B cell (primary cell): Measurements from ENCODE around the gene DENND5B.

Experiments
- EZH2 ChIP-seq: IDR thresholded peaks from 2 replicates; pipeline ENCODE4 v1.6.1; 2012; ENCODE audit warnings: borderline replicate concordance, low read depth, mild to moderate bottlenecking, moderate library complexity, low read length; ENCODE audit not compliant: insufficient read depth, poor library complexity, severe bottlenecking
- TF ChIP-seq, protein P1 (sequence below): fragments of 200-600 bp; IDR thresholded peaks from one replicate; pipeline ENCODE4 v1.8.0; 2022; ENCODE audit warnings: antibody characterized with exemption, mild to moderate bottlenecking

DNA sequence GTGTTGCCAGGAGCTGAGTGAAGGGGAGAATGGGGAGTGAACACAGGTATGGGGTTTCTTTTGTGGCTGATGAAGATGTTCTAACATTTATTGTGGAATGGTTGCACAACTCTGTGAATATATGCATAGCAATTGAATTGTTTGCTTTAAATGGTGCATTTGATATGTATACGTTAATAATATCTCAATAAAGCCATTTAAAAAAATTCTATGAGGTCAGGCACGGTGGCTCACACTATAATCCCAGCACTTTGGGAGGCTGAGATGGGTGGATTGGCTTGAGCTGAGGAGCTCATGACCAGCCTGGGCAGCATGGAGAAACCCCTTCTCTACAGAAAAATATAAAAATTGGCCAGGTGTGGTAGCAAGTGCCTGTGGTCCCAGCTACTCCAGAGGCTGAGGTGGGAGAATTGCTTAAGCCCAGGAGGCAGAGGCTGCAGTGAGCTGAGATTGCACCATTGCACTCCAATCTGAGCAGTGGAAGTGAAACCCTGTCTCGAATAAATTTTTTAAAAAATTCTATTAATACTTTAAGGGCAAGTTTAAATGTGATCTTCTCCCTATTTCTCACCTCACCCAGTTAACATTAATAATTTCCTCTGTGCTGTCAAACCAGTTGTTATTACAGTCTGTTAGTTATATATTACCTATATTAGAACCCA, 65.3 kb downstream of the DENND5B start:
- TF ChIP-seq, protein P1, sequence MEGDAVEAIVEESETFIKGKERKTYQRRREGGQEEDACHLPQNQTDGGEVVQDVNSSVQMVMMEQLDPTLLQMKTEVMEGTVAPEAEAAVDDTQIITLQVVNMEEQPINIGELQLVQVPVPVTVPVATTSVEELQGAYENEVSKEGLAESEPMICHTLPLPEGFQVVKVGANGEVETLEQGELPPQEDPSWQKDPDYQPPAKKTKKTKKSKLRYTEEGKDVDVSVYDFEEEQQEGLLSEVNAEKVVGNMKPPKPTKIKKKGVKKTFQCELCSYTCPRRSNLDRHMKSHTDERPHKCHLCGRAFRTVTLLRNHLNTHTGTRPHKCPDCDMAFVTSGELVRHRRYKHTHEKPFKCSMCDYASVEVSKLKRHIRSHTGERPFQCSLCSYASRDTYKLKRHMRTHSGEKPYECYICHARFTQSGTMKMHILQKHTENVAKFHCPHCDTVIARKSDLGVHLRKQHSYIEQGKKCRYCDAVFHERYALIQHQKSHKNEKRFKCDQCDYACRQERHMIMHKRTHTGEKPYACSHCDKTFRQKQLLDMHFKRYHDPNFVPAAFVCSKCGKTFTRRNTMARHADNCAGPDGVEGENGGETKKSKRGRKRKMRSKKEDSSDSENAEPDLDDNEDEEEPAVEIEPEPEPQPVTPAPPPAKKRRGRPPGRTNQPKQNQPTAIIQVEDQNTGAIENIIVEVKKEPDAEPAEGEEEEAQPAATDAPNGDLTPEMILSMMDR = no peak
- no peak for TF ChIP-seq EZH2
